SK-N-SH (cell line): ENCODE data around the gene AQP1. TPM values are rescaled to one million over a fixed set of nuclear protein-coding genes. Genes with fewer than 3 reads are reported as not detected.

Experiments used
- CTCF ChIA-PET: fragments of 300-600, 350-600 bp; formaldehyde crosslinking; extraction: SDS; loops from one replicate; lab custom pipeline; 2021; lab: Yijun Ruan, JAX
- POLR2A ChIA-PET: fragments of 350-600 bp; sonication (Branson Sonifier 250); formaldehyde crosslinking; extraction: SDS; loops from one replicate; lab custom pipeline; 2020; ENCODE audit warnings: antibody characterized with exemption, inconsistent platforms; lab: Yijun Ruan, JAX
- DNase-seq: peaks from one replicate; pipeline ENCODE4 v3.0.0; 2012
- H2AFZ ChIP-seq: fragments of 200-600 bp; sonication (generic); 2 replicates; pipeline ENCODE4 v1.8.1; 2016; ENCODE audit warnings: antibody characterized with exemption, mild to moderate bottlenecking, low read depth
- H3F3A ChIP-seq: fragments of 200-600 bp; sonication (generic); replicated peaks from 2 replicates; pipeline ENCODE3; 2016; ENCODE audit warnings: antibody characterized with exemption, mild to moderate bottlenecking; ENCODE audit not compliant: insufficient read depth
- H3K27ac ChIP-seq, 2 experiments: fragments of 200-500 bp in 1 of 2; fragments of 200-600 bp in 1 of 2; sonication (Bioruptor generic) in 1 of 2; sonication (generic), shearing (Covaris generic) in 1 of 2; 2 replicates each; pipeline versions ENCODE4 v1.5.1 to v1.6.1; 2014 to 2016; ENCODE audit warnings: low read depth in 2 of 2, inconsistent platforms in 1 of 2, low read length in 1 of 2, mild to moderate bottlenecking in 1 of 2, mixed read lengths in 1 of 2
- H3K27me3 ChIP-seq: fragments of 200-600 bp; sonication (generic), shearing (Covaris generic); 2 replicates; pipeline ENCODE4 v1.6.1; 2016; ENCODE audit warnings: mixed run types; ENCODE audit not compliant: insufficient read depth
- H3K36me3 ChIP-seq, 2 experiments: fragments of 200-500 bp in 1 of 2; fragments of 200-600 bp in 1 of 2; sonication (Bioruptor generic) in 1 of 2; sonication (generic) in 1 of 2; replicated peaks in 1 of 2; 2 replicates each; pipeline versions ENCODE3 to v1.5.1; 2014 to 2016; ENCODE audit warnings: low read length in 1 of 2, mild to moderate bottlenecking in 1 of 2; ENCODE audit not compliant: insufficient read depth in 2 of 2, control insufficient read depth in 1 of 2
- H3K4me1 ChIP-seq, 2 experiments: fragments of 200-500 bp in 1 of 2; fragments of 200-600 bp in 1 of 2; sonication (Bioruptor generic) in 1 of 2; sonication (generic), shearing (Covaris generic) in 1 of 2; 2 replicates each; pipeline versions ENCODE4 v1.5.1 to v1.6.1; 2014 to 2016; ENCODE audit warnings: low read depth in 1 of 2, low read length in 1 of 2, mixed run types in 1 of 2; ENCODE audit not compliant: insufficient read depth in 2 of 2, control insufficient read depth in 1 of 2
- H3K4me2 ChIP-seq: fragments of 200-600 bp; sonication (generic), shearing (Covaris generic); 2 replicates; pipeline ENCODE4 v1.6.1; 2017; ENCODE audit warnings: mixed run types
- H3K4me3 ChIP-seq, 2 experiments: fragments of 200-500 bp in 1 of 2; fragments of 200-600 bp in 1 of 2; sonication (Bioruptor generic) in 1 of 2; sonication (generic), shearing (Covaris generic) in 1 of 2; 2 replicates each; pipeline versions ENCODE4 v1.5.1 to v1.8.1; 2014 to 2016; ENCODE audit warnings: low read depth in 2 of 2, inconsistent platforms in 1 of 2, low read length in 1 of 2, mild to moderate bottlenecking in 1 of 2, mixed read lengths in 1 of 2, moderate library complexity in 1 of 2
- H3K79me2 ChIP-seq: fragments of 200-600 bp; sonication (generic); 2 replicates; pipeline ENCODE4 v1.8.1; 2017; ENCODE audit warnings: mild to moderate bottlenecking; ENCODE audit not compliant: insufficient read depth
- H3K9ac ChIP-seq: fragments of 200-600 bp; sonication (generic); 2 replicates; pipeline ENCODE4 v1.6.1; 2017; ENCODE audit warnings: mixed run types
- H3K9me2 ChIP-seq: fragments of 200-600 bp; sonication (generic); 2 replicates; pipeline ENCODE4 v1.6.1; 2017; ENCODE audit warnings: mixed run types
- H3K9me3 ChIP-seq: fragments of 200-600 bp; sonication (generic); 2 replicates; pipeline ENCODE4 v1.6.1; 2017; ENCODE audit warnings: mixed run types, mild to moderate bottlenecking, moderate library complexity
- H4K20me1 ChIP-seq: fragments of 200-600 bp; sonication (generic); 2 replicates; pipeline ENCODE4 v1.6.1; 2017; ENCODE audit warnings: mild to moderate bottlenecking, mixed run types; ENCODE audit not compliant: insufficient read depth
- CHD2 ChIP-seq: fragments of 150-350 bp; IDR thresholded peaks from 2 replicates; pipeline ENCODE4 v1.6.1; 2018; ENCODE audit warnings: low read length; ENCODE audit not compliant: partially characterized antibody
- FOSL2 ChIP-seq: IDR thresholded peaks from 2 replicates; pipeline ENCODE4 v1.4.0; 2012; ENCODE audit warnings: low read depth, mild to moderate bottlenecking, moderate library complexity, borderline replicate concordance
- FOXJ3 ChIP-seq: sonication (generic); formaldehyde crosslinking; IDR thresholded peaks from 2 replicates; pipeline ENCODE4 v1.5.1; 2020; ENCODE audit warnings: mild to moderate bottlenecking, missing genetic modification reagents
- GABPA ChIP-seq: IDR thresholded peaks from 2 replicates; pipeline ENCODE4 v1.4.0; 2012; ENCODE audit warnings: low read depth, mild to moderate bottlenecking
- GATA2 ChIP-seq: sonication (generic); formaldehyde crosslinking; IDR thresholded peaks from 2 replicates; pipeline ENCODE4 v1.5.0; 2020; ENCODE audit warnings: mild to moderate bottlenecking, missing genetic modification reagents
- JUND ChIP-seq: IDR thresholded peaks from 2 replicates; pipeline ENCODE4 v1.4.0; 2012
- MEF2A ChIP-seq: IDR thresholded peaks from 2 replicates; pipeline ENCODE4 v1.4.0; 2012; ENCODE audit warnings: low read depth, borderline replicate concordance
- NFIC ChIP-seq: IDR thresholded peaks from 2 replicates; pipeline ENCODE4 v1.4.0; 2012; ENCODE audit warnings: borderline replicate concordance
- NRF1 ChIP-seq: IDR thresholded peaks from 2 replicates; pipeline ENCODE4 v1.6.1; 2012; ENCODE audit warnings: low read depth, mild to moderate bottlenecking, low read length
- RAD21 ChIP-seq: IDR thresholded peaks from 2 replicates; pipeline ENCODE4 v1.6.1; 2012; ENCODE audit warnings: mild to moderate bottlenecking, low read length
- RCOR1 ChIP-seq: fragments of 150-350 bp; IDR thresholded peaks from 2 replicates; pipeline ENCODE4 v1.6.1; 2017; ENCODE audit warnings: antibody characterized with exemption, low read length
- RXRA ChIP-seq: IDR thresholded peaks from 2 replicates; pipeline ENCODE4 v1.4.0; 2012; ENCODE audit warnings: low read depth, mild to moderate bottlenecking, borderline replicate concordance
- SMC3 ChIP-seq: IDR thresholded peaks from 2 replicates; pipeline ENCODE4 v1.6.1; 2012; ENCODE audit warnings: low read depth, low read length, improper control_type of control experiment
- TAF1 ChIP-seq: IDR thresholded peaks from 2 replicates; pipeline ENCODE4 v1.6.1; 2012; ENCODE audit warnings: low read depth, mild to moderate bottlenecking, low read length, moderate library complexity, borderline replicate concordance
- TCF12 ChIP-seq: IDR thresholded peaks from 2 replicates; pipeline ENCODE4 v1.4.0; 2012
- WGBS: methylation state at CpG from one replicate; pipeline ENCODE4 v1.1.6; 2017; ENCODE audit warnings: low lambda C conversion rate; 5-methylcytosine and 5-hydroxymethylcytosine counted together
- polyA plus RNA-seq, 3 experiments: library from polyadenylated mRNA; depleted of rRNA; stranded (reverse); fragments of >200 nt; gene quantifications; 2 replicates each; pipeline ENCODE4 v1.2.3, GENCODE V29; 2012
- TF ChIP-seq, protein P1 (sequence below): IDR thresholded peaks from 2 replicates; pipeline ENCODE4 v1.4.0; 2012; ENCODE audit warnings: low read depth, borderline replicate concordance
- TF ChIP-seq, protein P2 (sequence below): IDR thresholded peaks from 2 replicates; pipeline ENCODE4 v1.4.0; 2012; ENCODE audit warnings: low read depth, borderline replicate concordance
- TF ChIP-seq, protein P3 (sequence below): IDR thresholded peaks from 2 replicates; pipeline ENCODE4 v1.4.0; 2012; ENCODE audit warnings: low read depth
- TF ChIP-seq, protein P4 (sequence below): fragments of 150-350 bp; IDR thresholded peaks from 2 replicates; pipeline ENCODE4 v1.6.1; 2016; ENCODE audit warnings: mild to moderate bottlenecking, low read depth, low read length

AQP1 gene
- polyA plus RNA-seq, 1 of the 3 experiments (the other 2 are of a cell fraction), result 1.7 TPM

DNA sequence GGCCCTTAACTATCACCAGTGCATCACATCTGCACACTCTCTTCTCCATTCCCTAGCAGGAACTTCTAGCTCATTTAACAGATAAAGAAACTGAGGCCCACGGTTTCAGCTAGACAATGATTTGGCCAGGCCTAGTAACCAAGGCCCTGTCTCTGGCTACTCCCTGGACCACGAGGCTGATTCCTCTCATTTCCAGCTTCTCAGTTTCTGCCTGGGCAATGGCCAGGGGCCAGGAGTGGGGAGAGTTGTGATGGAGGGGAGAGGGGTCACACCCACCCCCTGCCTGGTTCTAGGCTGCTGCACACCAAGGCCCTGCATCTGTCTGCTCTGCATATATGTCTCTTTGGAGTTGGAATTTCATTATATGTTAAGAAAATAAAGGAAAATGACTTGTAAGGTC is 13.5 kb downstream of the AQP1 start:
- H3K9ac ChIP-seq, result no peak overlapping the region
- ChIA-PET POLR2A (no interaction called here), CTCF (interaction anchor here (1.0 to 4.2 kb wide), 4 partner anchors 13 to 197 kb away, joined by 6 to 34 read pairs (median 8); no protein-coding TSS in a partner anchor)
- no peaks in the 10 kb centered on the region for H3K27me3 ChIP-seq
- H3K4me3 ChIP-seq, result no peak overlapping the region
- WGBS, result 33% methylated on average over 1 of the region's 2 CpGs
- H4K20me1 ChIP-seq, result no peaks in the 10 kb centered on the region
- no peak overlapping the region for H2AFZ ChIP-seq
- peaks cover 18 to 24% of the 10 kb centered on the region in 2 experiments; a peak in 3 of 4 replicates for H3K4me1 ChIP-seq
- no peak for TF ChIP-seq TAF1
- TF ChIP-seq, protein P1, sequence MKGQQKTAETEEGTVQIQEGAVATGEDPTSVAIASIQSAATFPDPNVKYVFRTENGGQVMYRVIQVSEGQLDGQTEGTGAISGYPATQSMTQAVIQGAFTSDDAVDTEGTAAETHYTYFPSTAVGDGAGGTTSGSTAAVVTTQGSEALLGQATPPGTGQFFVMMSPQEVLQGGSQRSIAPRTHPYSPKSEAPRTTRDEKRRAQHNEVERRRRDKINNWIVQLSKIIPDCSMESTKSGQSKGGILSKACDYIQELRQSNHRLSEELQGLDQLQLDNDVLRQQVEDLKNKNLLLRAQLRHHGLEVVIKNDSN, result no peak
- DNase-seq, result peak; percentile 32
- no peaks in the 10 kb centered on the region for H3K9me2 ChIP-seq
- H3K27ac ChIP-seq, result no peak overlapping the region
- no peaks in the 10 kb centered on the region for H3K36me3 ChIP-seq
- H3F3A ChIP-seq, result peaks cover 10% of the 10 kb centered on the region
- H3K79me2 ChIP-seq, result no peaks in the 10 kb centered on the region
- no peaks in the 10 kb centered on the region for H3K9me3 ChIP-seq
- no peak overlapping the region for H3K4me2 ChIP-seq

DNA sequence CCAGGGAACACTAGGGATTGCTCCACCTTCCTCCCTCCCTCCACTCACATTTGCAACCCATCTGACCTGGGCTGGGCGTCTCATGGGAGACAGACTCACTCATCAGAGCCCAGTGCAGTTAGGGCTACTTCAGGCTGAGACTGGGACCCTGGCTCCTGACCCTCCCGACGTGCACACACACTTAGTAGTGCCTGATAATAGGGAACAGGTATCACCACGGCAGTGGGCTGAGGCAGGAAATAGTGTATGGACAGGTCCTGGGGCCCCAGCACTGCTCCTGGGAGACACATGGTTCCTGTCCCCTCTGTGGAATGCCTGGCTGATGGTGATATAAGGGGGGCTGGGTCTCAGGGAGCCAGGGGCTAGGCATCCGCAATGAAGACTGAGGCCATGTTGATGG is 14.3 kb downstream of the AQP1 start:
- Histone ChIP-seq H3K36me3 (no peaks in the 10 kb centered on the region), H3K4me2 (no peak overlapping the region), H4K20me1 (no peaks in the 10 kb centered on the region), H3F3A (peaks cover 2% of the 10 kb centered on the region), H3K79me2 (no peaks in the 10 kb centered on the region), H3K27me3 (no peaks in the 10 kb centered on the region), H3K4me3 (no peak overlapping the region), H3K9ac (no peak overlapping the region), H3K4me1 (peaks cover 10 to 26% of the 10 kb centered on the region in 2 experiments; a peak in 3 of 4 replicates), H3K9me3 (no peaks in the 10 kb centered on the region), H3K27ac (peak overlapping the region in 1 of 2 experiments; percentile 51; a peak in 2 of 4 replicates), H3K9me2 (no peaks in the 10 kb centered on the region), H2AFZ (no peak overlapping the region)
- DNase-seq, result peak; percentile 88
- ChIA-PET POLR2A (no interaction called here), CTCF (interaction anchor here (1.9 kb wide), 1 partner anchor 13 kb away, joined by 21 read pairs; no protein-coding TSS in a partner anchor)
- 77% methylated on average over 5 of the region's 5 CpGs for WGBS
- no peak for TF ChIP-seq SMC3
- TF ChIP-seq FOSL2, result no peak
- TF ChIP-seq, protein P2, sequence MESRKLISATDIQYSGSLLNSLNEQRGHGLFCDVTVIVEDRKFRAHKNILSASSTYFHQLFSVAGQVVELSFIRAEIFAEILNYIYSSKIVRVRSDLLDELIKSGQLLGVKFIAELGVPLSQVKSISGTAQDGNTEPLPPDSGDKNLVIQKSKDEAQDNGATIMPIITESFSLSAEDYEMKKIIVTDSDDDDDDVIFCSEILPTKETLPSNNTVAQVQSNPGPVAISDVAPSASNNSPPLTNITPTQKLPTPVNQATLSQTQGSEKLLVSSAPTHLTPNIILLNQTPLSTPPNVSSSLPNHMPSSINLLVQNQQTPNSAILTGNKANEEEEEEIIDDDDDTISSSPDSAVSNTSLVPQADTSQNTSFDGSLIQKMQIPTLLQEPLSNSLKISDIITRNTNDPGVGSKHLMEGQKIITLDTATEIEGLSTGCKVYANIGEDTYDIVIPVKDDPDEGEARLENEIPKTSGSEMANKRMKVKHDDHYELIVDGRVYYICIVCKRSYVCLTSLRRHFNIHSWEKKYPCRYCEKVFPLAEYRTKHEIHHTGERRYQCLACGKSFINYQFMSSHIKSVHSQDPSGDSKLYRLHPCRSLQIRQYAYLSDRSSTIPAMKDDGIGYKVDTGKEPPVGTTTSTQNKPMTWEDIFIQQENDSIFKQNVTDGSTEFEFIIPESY, result no peak
- no peak for TF ChIP-seq TCF12
- TF ChIP-seq, all 33 proteins: peak for 0

DNA sequence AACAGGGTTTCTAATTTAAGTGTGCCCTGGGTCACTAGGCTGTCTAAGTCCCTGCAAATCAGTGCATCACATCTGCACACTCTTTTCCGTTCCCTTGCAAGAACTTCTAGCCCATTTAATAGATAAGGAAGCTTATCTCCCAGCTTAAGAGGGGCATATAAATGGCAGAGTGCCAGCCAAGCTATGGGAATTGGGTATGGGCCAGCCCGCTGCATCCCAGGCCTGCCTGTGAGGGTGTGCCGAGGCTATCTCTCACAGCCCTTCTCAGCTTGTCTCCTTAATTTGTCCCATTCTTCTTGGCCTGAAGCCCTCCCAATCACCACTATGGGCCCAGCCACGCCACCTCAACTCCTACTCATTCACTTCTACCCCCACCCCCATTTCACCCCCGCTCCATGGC is 14.7 kb downstream of the AQP1 start:
- Histone ChIP-seq H3K9me3 (no peaks in the 10 kb centered on the region), H3F3A (no peaks in the 10 kb centered on the region), H3K36me3 (no peaks in the 10 kb centered on the region), H4K20me1 (no peaks in the 10 kb centered on the region), H3K4me1 (peaks cover 6 to 28% of the 10 kb centered on the region in 2 experiments; a peak in 3 of 4 replicates), H3K79me2 (no peaks in the 10 kb centered on the region), H2AFZ (no peak overlapping the region), H3K27ac (peak overlapping the region in 1 of 2 experiments; percentile 51; a peak in 1 of 4 replicates), H3K27me3 (no peaks in the 10 kb centered on the region), H3K9me2 (no peaks in the 10 kb centered on the region), H3K4me3 (no peak overlapping the region), H3K9ac (no peak overlapping the region), H3K4me2 (no peak overlapping the region)
- peak; percentile 85 for DNase-seq
- 64% methylated on average over 5 of the region's 5 CpGs for WGBS
- ChIA-PET POLR2A (no interaction called here), CTCF (interaction anchor here (1.2 to 1.9 kb wide), 2 partner anchors 12 to 57 kb away, joined by 4 to 21 read pairs; no protein-coding TSS in a partner anchor)
- TF ChIP-seq, protein P3, sequence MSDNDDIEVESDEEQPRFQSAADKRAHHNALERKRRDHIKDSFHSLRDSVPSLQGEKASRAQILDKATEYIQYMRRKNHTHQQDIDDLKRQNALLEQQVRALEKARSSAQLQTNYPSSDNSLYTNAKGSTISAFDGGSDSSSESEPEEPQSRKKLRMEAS, result no peak
- TF ChIP-seq GATA2 (CRISPR knock-in tag) (peak; percentile 92), JUND (no peak), RCOR1 (peak; percentile 70; the same call in 1 of the 2 replicates), CHD2 (no peak), MEF2A (no peak), NRF1 (no peak), RAD21 (no peak), GABPA (no peak), RXRA (no peak), NFIC (peak; percentile 45), TCF12 (0 out of 2 replicates have a peak, but pooled peaks have one; percentile 5), FOXJ3 (CRISPR knock-in tag) (peak; percentile 85)
- TF ChIP-seq, protein P4, sequence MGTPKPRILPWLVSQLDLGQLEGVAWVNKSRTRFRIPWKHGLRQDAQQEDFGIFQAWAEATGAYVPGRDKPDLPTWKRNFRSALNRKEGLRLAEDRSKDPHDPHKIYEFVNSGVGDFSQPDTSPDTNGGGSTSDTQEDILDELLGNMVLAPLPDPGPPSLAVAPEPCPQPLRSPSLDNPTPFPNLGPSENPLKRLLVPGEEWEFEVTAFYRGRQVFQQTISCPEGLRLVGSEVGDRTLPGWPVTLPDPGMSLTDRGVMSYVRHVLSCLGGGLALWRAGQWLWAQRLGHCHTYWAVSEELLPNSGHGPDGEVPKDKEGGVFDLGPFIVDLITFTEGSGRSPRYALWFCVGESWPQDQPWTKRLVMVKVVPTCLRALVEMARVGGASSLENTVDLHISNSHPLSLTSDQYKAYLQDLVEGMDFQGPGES, result no peak
